Measurements from ENCODE around the gene SHISAL2A. TPM values are rescaled to one million over a fixed set of nuclear protein-coding genes. Genes with fewer than 3 reads are reported as not detected.

Gene SHISAL2A
- total and polyA plus RNA-seq, 10 of the 15 experiments (the other 5 are each of a cell fraction or from before 2014, with no cell fraction given) = 0.18 to 0.67 (median 0.45) TPM

DNA sequence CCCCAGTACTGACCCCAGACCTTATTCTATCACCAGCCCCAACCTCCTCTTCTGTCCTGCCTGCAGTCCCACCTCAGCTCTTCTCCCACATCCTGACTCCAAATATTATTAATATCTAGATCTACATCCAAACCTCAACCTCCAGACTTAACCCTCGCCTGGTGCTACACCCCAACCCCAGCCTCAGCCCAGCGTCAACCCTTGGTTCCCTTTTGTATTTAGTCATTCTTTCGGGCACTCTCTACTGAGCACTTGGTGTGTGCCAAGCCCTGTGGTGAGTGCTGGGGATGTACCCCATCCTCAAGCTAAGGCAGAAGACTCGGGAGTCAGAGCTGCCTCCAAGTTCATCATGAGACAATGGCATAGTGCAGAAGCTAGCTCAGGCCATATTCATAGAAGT is 1.1 kb downstream of the SHISAL2A start (continued):
- no peak for TF ChIP-seq CTCF (IDR thresholded peaks at IDR 0.05 in 2 of 3, conservative IDR thresholded peaks at IDR 0.05 in 1 of 3; ENCODE audit: control insufficient read depth in 2 of 3, extremely low read depth in 1 of 3, insufficient read depth in 1 of 3, low read depth in 3 of 3, low read length in 3 of 3)
- no peak for TF ChIP-seq KLF5 (IDR thresholded peaks at IDR 0.05; ENCODE audit: partially characterized antibody)
- TF ChIP-seq IKZF2 (IDR thresholded peaks at IDR 0.05) = no peak
- TF ChIP-seq GATAD2B (conservative IDR thresholded peaks at IDR 0.05; ENCODE audit: low read depth) = no peak
- no peak for TF ChIP-seq BACH1 (IDR thresholded peaks at IDR 0.05; ENCODE audit: borderline replicate concordance)

DNA sequence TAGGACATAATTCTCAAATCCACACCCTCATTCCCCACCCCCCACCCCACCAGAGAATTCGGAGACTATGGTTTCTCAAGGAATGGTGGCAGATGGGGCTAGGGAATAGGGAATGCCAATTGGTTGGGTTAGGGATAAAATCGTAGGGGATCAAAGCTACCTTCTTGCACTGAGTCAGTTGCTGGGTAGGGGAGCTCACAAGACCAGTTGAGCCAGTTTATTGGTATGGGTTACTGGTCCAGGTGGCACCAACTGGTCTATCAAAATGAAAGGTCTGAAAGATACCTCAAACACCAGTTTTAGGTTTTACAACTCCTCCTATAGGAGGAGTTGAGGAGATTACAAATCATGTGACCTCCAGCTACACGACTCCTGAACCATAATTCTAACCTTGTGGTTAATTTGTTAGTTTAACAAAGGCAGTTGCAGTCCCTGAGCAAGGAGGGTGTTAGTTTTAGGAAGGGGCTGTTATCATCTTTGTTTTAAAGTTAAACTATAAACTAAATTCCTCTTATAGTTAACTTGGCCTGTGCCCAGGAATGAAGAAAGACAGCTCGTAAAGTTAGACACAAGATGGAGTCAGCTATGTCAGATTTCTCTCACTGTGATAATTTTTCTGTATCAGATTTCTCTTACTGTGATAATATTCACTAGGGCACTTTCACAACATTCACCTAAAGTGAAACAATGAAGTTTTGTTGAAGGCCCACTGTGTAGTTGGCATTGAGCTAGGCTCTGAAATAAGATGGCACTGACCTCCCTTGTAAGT is 2.5 kb downstream of the SHISAL2A start:
- ChIA-PET SMC1A (ENCODE audit: uncharacterized antibody, unreplicated experiment) (interaction anchor here (0.7 to 4.0 kb wide), 8 partner anchors 24 to 605 kb away, joined by 3 to 26 read pairs (median 5); partner anchors contain the start of gene GPX7), CTCF (interaction anchor here (0.7 to 1.8 kb wide), 3 partner anchors 13 to 103 kb away, joined by 3 to 6 read pairs (median 3); partner anchors contain the start of gene TUT4), POLR2A (interaction anchor here (0.5 to 1.1 kb wide), 2 partner anchors 13 to 83 kb away, joined by 3 to 6 read pairs; partner anchors contain the start of gene TUT4), RAD21 (ENCODE audit: unreplicated experiment) (interaction anchor here (1.0 to 1.1 kb wide), 3 partner anchors 14 to 51 kb away, joined by 3 read pairs; no protein-coding TSS in a partner anchor)
- Histone ChIP-seq H3K79me2 (ENCODE audit: control insufficient read depth, insufficient read depth, low read length) (no peaks in the 10 kb centered on the region), H4K20me1 (ENCODE audit: control insufficient read depth, insufficient read depth) (no peaks in the 10 kb centered on the region), H2AFZ (ENCODE audit: control insufficient read depth, low read depth, low read length) (no peak overlapping the region), H3K4me1 (ENCODE audit: control insufficient read depth, insufficient read depth, low read length) (peaks cover 38% of the 10 kb centered on the region), H3K4me3 (no peak overlapping the region), H3K27ac (ENCODE audit: control insufficient read depth, insufficient read depth) (no peak overlapping the region), H3K4me2 (ENCODE audit: control insufficient read depth, insufficient read depth) (no peak overlapping the region), H3K27me3 (replicated peaks in 1 of 2; ENCODE audit: control insufficient read depth in 2 of 2, insufficient read depth in 2 of 2, low read length in 1 of 2) (peaks cover 1 to 8% of the 10 kb centered on the region in 2 experiments; a peak in 2 of 4 replicates), H3K9ac (ENCODE audit: control insufficient read depth, insufficient read depth, low read length) (no peak overlapping the region), H3K36me3 (ENCODE audit: control insufficient read depth in 2 of 2, insufficient read depth in 2 of 2, low read length in 1 of 2) (no peaks in the 10 kb centered on the region), H3K9me3 (replicated peaks; ENCODE audit: control insufficient read depth, insufficient read depth, low read length) (no peaks in the 10 kb centered on the region; the same call in 2 of the 3 replicates)
- ATAC-seq = no peak
- no peak for DNase-seq (ENCODE audit: low read depth, low spot score)
- in situ Hi-C loops (cut with MboI) = no loop called here
- WGBS (ENCODE audit: insufficient coverage, insufficient replicate concordance, low lambda C conversion rate, missing lambda C conversion rate) = 73% methylated on average over 4 of the region's 4 CpGs
- BruUV-seq (replicated peaks) = no TSS peak
- no peak for FAIRE-seq
- intact Hi-C loops (cut with micrococcal nuclease; ENCODE audit: unreplicated experiment) = no loop called here
- TF ChIP-seq, protein P1, sequence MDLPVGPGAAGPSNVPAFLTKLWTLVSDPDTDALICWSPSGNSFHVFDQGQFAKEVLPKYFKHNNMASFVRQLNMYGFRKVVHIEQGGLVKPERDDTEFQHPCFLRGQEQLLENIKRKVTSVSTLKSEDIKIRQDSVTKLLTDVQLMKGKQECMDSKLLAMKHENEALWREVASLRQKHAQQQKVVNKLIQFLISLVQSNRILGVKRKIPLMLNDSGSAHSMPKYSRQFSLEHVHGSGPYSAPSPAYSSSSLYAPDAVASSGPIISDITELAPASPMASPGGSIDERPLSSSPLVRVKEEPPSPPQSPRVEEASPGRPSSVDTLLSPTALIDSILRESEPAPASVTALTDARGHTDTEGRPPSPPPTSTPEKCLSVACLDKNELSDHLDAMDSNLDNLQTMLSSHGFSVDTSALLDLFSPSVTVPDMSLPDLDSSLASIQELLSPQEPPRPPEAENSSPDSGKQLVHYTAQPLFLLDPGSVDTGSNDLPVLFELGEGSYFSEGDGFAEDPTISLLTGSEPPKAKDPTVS (IDR thresholded peaks at IDR 0.05; ENCODE audit: low read depth, low read length) = no peak
- TF ChIP-seq MTA2 (IDR thresholded peaks at IDR 0.05; ENCODE audit: low read depth) (peak; percentile 20; the same call in 1 of the 2 replicates), ZNF592 (IDR thresholded peaks at IDR 0.05) (peak; percentile 94), MEF2B (IDR thresholded peaks at IDR 0.05; ENCODE audit: partially characterized antibody, poor library complexity, severe bottlenecking) (peak; percentile 20), ZNF622 (IDR thresholded peaks at IDR 0.05) (no peak)
